ENCODE measurements around the gene FRMD4B.

GRCh38 chr3:69384326-69384725 is 1.6 kb downstream of the FRMD4B start:
- TF ChIP-seq CTCF (conservative IDR thresholded peaks at IDR 0.05; ENCODE audit: low read length), result no peak
- TF ChIP-seq EZH2phosphoT487 (IDR thresholded peaks at IDR 0.05; ENCODE audit: borderline replicate concordance, low read depth, low read length), result no peak

Data from OCI-LY7 (cell line).